Hematopoietic multipotent progenitor cell treated with erythropoietin and hydrocortisone succinate and interleukin-3 and kit ligand, for 6 days (in vitro differentiated cells): Measurements from ENCODE around the gene HEATR1.
"Not testable (repeated sequence)": the region's sequence is repeated elsewhere in the genome, so short reads cannot be mapped to it uniquely, and the experiment has no call there.

Experiments used
- DNase-seq: peaks from one replicate; pipeline ENCODE4 v3.0.0-alpha.2; 2015

The HEATR1 gene

GRCh38 chr1:236603991-236604904 lies at the start of gene HEATR1:
Gene HEATR1 (minus strand): TSS chr1:236604516. CDS start chr1:236604095, 421 bp downstream.
- peak; percentile 96 for DNase-seq

- no peak for DNase-seq
These were observed 40.8 kb upstream of the HEATR1 start for GRCh38 chr1:236645016-236645680.

GRCh38 chr1:236642763-236643162 lies 38.4 kb upstream of the HEATR1 start:
- DNase-seq: no peak

- DNase-seq: no peak
These were observed 35.4 kb upstream of the HEATR1 start for GRCh38 chr1:236639686-236640085.

- DNase-seq: no peak
These were observed 34.6 kb upstream of the HEATR1 start for GRCh38 chr1:236638945-236639344.

GRCh38 chr1:236636017-236636416 lies 31.7 kb upstream of the HEATR1 start:
- DNase-seq: no peak

- DNase-seq: no peak
These were observed 23.6 kb upstream of the HEATR1 start for GRCh38 chr1:236627727-236628408.

GRCh38 chr1:236623371-236624166 lies 19.3 kb upstream of the HEATR1 start:
- DNase-seq: no peak

- no peak for DNase-seq
These were observed 18.1 kb upstream of the HEATR1 start for GRCh38 chr1:236622407-236622806.

GRCh38 chr1:236619398-236619797 lies 15.1 kb upstream of the HEATR1 start:
- no peak for DNase-seq

GRCh38 chr1:236618507-236618906 lies 14.2 kb upstream of the HEATR1 start:
- DNase-seq: no peak

GRCh38 chr1:236615399-236616148 lies 11.3 kb upstream of the HEATR1 start:
- DNase-seq: no peak

- no peak for DNase-seq
These were observed 8.0 kb upstream of the HEATR1 start for GRCh38 chr1:236612349-236612748.

- peak; percentile 74 for DNase-seq
These were observed 4.8 kb upstream of the HEATR1 start for GRCh38 chr1:236608930-236609726.

- not testable (repeated sequence) for DNase-seq
These were observed 3.3 kb upstream of the HEATR1 start for GRCh38 chr1:236607597-236607996.

- no peak for DNase-seq
These were observed 840 bp upstream of the HEATR1 start for GRCh38 chr1:236604905-236605806.

- DNase-seq: no peak
These were observed 2.1 kb downstream of the HEATR1 start for GRCh38 chr1:236602171-236602570.

GRCh38 chr1:236590553-236591150 lies 13.7 kb downstream of the HEATR1 start:
- no peak for DNase-seq

GRCh38 chr1:236589531-236589930 lies 14.8 kb downstream of the HEATR1 start:
- DNase-seq: no peak
